OCI-LY7 (cell line): ENCODE results near the gene PNMA8C.

Experiments
- CTCF ChIP-seq: fragments of 200-600 bp; sonication (generic); conservative IDR thresholded peaks from 2 replicates; pipeline ENCODE4 v1.5.1; 2014; ENCODE audit warnings: mild to moderate bottlenecking, antibody characterized with exemption, low read length, moderate library complexity, mixed read lengths
- EZH2phosphoT487 ChIP-seq: fragments of 200-600 bp; sonication (generic); IDR thresholded peaks from 2 replicates; pipeline ENCODE4 v1.6.1; 2018; ENCODE audit warnings: low read depth, borderline replicate concordance, mild to moderate bottlenecking, mixed run types, antibody characterized with exemption, low read length, moderate library complexity, mixed read lengths

- TF ChIP-seq EZH2phosphoT487: no peak
- TF ChIP-seq CTCF: no peak
Measured at GRCh38 chr19:46470376-46470775, 41.6 kb upstream of the PNMA8C start.
